Fibroblast of the aortic adventitia (primary cell): ENCODE measurements around the gene ZNF462. TPM values are rescaled to one million over a fixed set of nuclear protein-coding genes. Genes with fewer than 3 reads are reported as not detected.

Experiments used
- DNase-seq: peaks from one replicate; pipeline ENCODE4 v3.0.0-alpha.2; 2010; ENCODE audit warnings: low read depth
- H3K4me3 ChIP-seq: 2 replicates; pipeline ENCODE4 v1.5.1; 2011; ENCODE audit warnings: low read depth, mild to moderate bottlenecking, control low read depth, low read length, moderate library complexity
- total RNA-seq: library from RNA; depleted of rRNA; stranded (reverse); fragments of >200 nt; gene quantifications from 2 replicates; pipeline ENCODE4 v1.2.3, GENCODE V29; 2012; ENCODE audit warnings: low replicate concordance
- TF ChIP-seq, protein P1 (sequence below): IDR thresholded peaks from 2 replicates; pipeline ENCODE4 v1.5.1; 2011; ENCODE audit warnings: mild to moderate bottlenecking, low read length, control low read depth, inconsistent platforms; ENCODE audit not compliant: insufficient read depth

The ZNF462 gene
- total RNA-seq, 1 donor, result 9.1 TPM

DNA sequence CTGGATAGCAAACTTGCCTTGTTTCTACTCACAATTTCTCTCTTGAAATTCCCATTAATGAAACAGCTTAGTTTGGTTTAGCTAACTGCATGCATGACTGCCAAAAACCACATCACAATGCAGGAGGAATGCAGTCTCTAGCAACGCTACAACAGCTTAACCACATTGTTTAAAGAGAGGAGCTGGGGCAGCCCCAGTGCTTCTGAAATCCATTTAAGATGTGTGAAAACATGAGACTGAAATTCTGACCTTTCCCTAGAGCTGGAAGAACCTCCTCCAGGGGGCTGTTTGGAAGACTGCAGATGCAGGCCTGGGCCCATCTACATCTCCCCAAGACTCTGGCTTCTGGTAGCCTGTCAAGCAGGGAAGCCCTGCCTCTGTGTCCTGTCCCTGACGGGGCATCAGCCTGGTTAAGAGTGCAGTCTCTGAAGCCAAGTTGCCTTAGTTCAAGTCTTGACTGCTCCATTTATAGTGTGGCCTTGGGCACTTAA, 157.1 kb downstream of the ZNF462 start:
- DNase-seq, result peak; percentile 93
- TF ChIP-seq, protein P1, sequence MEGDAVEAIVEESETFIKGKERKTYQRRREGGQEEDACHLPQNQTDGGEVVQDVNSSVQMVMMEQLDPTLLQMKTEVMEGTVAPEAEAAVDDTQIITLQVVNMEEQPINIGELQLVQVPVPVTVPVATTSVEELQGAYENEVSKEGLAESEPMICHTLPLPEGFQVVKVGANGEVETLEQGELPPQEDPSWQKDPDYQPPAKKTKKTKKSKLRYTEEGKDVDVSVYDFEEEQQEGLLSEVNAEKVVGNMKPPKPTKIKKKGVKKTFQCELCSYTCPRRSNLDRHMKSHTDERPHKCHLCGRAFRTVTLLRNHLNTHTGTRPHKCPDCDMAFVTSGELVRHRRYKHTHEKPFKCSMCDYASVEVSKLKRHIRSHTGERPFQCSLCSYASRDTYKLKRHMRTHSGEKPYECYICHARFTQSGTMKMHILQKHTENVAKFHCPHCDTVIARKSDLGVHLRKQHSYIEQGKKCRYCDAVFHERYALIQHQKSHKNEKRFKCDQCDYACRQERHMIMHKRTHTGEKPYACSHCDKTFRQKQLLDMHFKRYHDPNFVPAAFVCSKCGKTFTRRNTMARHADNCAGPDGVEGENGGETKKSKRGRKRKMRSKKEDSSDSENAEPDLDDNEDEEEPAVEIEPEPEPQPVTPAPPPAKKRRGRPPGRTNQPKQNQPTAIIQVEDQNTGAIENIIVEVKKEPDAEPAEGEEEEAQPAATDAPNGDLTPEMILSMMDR, result peak; percentile 6

DNA sequence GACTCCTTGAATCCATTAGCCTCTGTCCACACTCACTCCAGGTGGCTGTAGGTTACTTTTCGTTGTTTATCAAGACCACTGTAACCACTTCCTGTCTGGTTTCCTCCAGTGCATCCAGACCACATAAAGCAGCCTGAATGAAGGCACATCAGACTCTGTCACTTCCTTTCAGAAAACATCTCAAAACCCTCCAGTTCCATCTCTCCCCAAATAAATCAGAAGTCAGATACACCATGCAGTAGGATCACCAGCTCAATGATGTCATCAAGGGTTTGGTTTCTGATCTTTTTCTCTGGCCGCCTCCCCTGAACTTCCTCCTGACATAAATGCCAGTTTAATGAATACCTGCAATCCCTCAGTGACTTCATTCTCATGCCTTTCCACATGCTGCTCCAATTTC, 161.2 kb downstream of the ZNF462 start:
- TF ChIP-seq, protein P1, result no peak
- DNase-seq, result no peak
- no peak overlapping the region for H3K4me3 ChIP-seq

More for the DNA sequence above, 157.1 kb downstream of the ZNF462 start:
- no peak overlapping the region for H3K4me3 ChIP-seq

DNA sequence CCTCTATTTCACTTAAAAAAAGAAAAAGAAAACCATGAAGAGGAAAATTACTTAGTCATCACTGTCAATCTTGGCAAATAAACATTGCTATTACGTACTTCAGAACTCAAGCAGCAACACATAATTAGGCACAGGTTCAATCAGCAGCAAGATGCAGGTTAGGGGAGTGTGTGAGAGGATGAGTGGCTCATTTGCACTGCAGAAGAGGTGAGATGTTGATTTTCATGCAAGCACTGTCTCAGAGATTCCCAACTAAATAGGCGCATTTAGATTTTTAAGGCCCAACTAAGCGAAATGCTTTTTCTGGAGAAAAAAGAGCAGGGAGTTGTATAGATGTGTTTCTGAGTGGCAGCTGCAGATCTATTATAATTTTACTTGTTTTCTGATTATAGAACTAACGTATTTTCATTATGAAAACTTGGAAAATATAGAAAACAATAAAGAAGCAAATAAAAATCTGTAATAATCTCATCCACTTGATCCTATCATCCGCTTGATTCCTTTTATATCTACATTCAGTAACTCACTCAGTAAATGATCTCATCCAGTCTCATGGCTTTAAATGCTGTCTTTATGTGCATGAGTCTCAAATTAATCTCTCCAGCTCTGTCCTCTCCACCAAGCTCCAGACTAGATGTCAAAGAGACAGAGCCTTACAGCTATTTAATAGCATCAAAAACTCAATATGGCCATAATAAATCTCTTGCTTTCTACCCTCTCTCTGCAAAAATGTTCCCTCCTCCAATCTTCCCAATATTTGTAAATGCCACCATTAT, 162.5 kb downstream of the ZNF462 start:
- no peak overlapping the region for H3K4me3 ChIP-seq
- no peak for DNase-seq
- TF ChIP-seq, protein P1, result no peak

DNA sequence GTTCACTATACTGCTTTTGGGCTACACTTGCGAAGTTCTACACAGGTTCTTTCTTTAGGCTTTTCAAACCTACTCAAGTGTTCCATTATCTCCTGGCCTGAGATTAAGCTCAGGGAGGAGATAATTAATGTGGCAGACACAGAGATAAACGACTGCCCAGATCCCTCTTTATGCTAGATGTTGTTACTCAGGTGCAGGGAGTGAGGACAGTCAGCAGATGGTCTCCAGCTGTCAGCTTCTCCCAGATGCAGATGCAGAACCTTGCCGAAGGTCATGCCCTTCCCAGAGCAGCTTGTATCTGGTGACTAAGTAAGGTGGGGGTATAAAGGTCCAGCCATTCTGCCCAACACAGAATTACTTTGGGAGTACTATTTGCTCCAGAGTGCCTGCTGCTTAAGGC, 166.2 kb downstream of the ZNF462 start:
- TF ChIP-seq, protein P1, result no peak
- no peak overlapping the region for H3K4me3 ChIP-seq
- DNase-seq, result no peak

DNA sequence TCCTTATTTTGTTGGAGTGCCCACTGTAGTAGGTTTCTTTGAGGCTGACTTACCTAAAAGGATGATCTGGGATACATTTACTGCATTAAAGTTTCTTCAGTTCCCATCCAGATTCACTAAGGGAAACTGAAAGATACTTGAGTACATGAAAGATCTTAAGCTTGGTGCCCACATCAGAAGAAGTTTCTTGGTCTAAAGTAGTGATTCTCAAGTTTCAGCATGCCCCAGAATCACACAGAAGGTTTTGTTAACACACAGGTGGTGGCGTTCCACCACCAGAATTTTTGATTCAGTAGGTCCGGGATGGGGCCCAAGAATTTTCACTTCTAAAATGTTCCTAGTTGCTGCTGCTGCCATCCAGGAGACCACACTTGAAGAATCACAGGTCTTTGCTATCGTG, 171.0 kb downstream of the ZNF462 start:
- DNase-seq, result no peak
- TF ChIP-seq, protein P1, result no peak
- H3K4me3 ChIP-seq, result no peak overlapping the region

DNA sequence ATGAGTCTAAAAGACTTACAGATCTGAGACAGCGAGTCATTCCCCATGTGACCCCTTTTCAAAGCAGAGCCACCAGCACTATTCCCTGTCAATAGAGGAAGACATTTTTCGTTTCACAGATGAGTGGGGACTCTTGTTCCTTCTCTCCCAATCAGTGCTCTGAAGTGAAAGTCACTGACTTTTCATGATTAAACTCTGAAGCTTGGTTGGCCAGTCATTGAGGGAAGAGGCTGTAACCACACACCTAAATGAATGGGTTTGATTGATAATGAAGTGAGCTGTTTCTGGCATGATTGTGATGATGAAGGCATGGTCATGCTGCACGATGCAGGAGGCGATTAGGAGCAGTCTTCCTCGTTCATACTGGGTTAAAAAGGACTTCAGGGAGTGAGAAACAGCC, 171.9 kb downstream of the ZNF462 start:
- H3K4me3 ChIP-seq, result no peak overlapping the region
- TF ChIP-seq, protein P1, result no peak
- no peak for DNase-seq

DNA sequence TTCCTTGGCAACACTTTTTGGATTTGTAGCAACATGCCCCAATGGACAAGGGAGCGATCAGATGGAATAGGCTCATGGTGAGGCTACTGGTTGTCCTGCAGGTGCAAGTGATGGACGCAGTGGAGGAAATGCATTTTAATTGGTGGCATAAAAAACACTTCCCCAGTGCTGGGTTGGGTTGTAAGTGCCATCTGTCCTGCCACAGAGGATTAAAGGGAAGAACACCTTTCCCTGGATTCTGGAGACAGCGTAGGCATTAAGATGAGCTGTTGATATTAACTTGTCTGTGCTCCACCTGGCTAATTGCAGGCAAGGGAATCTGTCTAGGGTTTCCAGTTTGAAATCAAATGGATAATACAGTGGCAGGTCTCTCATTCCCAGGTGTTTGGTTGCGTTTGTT, 173.4 kb downstream of the ZNF462 start:
- no peak overlapping the region for H3K4me3 ChIP-seq
- no peak for DNase-seq
- TF ChIP-seq, protein P1, result no peak
